ENCODE measurements around the gene WSCD2.

The WSCD2 gene

GRCh38 chr12:108254517-108255251 lies 125.6 kb downstream of the WSCD2 start:
- TF ChIP-seq, protein P1, sequence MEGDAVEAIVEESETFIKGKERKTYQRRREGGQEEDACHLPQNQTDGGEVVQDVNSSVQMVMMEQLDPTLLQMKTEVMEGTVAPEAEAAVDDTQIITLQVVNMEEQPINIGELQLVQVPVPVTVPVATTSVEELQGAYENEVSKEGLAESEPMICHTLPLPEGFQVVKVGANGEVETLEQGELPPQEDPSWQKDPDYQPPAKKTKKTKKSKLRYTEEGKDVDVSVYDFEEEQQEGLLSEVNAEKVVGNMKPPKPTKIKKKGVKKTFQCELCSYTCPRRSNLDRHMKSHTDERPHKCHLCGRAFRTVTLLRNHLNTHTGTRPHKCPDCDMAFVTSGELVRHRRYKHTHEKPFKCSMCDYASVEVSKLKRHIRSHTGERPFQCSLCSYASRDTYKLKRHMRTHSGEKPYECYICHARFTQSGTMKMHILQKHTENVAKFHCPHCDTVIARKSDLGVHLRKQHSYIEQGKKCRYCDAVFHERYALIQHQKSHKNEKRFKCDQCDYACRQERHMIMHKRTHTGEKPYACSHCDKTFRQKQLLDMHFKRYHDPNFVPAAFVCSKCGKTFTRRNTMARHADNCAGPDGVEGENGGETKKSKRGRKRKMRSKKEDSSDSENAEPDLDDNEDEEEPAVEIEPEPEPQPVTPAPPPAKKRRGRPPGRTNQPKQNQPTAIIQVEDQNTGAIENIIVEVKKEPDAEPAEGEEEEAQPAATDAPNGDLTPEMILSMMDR (IDR thresholded peaks at IDR 0.05; ENCODE audit: unreplicated experiment in 3 of 3), result no peak
- peaks cover 8% of the 10 kb centered on the region for H3K9me3 Mint-ChIP-seq
- H3K4me3 Mint-ChIP-seq, result no peak overlapping the region
- no peaks in the 10 kb centered on the region for H3K36me3 Mint-ChIP-seq (ENCODE audit: low read depth)
- no peak overlapping the region for H3K27ac Mint-ChIP-seq
- H3K27me3 Mint-ChIP-seq (ENCODE audit: low read depth), result peaks cover 34% of the 10 kb centered on the region
- H3K4me1 Mint-ChIP-seq, result no peaks in the 10 kb centered on the region

- Mint-ChIP-seq H3K4me1 (no peaks in the 10 kb centered on the region), H3K27me3 (ENCODE audit: low read depth) (peaks cover 30% of the 10 kb centered on the region), H3K4me3 (no peak overlapping the region), H3K36me3 (ENCODE audit: low read depth) (no peaks in the 10 kb centered on the region), H3K27ac (no peak overlapping the region), H3K9me3 (peaks cover 12% of the 10 kb centered on the region)
- TF ChIP-seq, protein P1 (IDR thresholded peaks at IDR 0.05; ENCODE audit: unreplicated experiment in 3 of 3), result no peak
Observed at GRCh38 chr12:108255252-108255602, 126.1 kb downstream of the WSCD2 start.

DNA sequence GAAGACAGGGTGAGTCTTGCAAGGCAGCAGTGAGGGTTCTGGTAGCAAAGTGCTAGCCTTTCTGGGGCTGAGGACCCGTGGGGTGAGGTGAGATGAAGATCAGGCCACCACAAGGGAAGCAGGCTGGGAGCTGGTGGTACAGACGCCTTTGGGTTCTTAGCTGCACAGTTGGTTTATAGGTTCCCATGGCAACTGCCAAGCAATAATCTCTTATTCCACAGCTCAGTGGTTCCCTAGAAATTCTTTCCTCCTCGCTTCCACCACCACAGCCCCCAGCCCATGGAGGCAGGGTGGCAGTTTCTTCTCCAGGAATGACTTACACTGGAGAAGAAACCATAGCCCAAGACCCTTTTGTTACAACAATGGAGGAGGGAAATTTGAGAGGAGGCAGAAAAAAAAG lies 127.9 kb downstream of the WSCD2 start:
- peaks cover 27% of the 10 kb centered on the region for H3K9me3 Mint-ChIP-seq
- H3K27ac Mint-ChIP-seq, result no peak overlapping the region
- no peaks in the 10 kb centered on the region for H3K4me1 Mint-ChIP-seq
- TF ChIP-seq, protein P1 (IDR thresholded peaks at IDR 0.05; ENCODE audit: unreplicated experiment in 3 of 3), result no peak
- peaks cover 24% of the 10 kb centered on the region for H3K27me3 Mint-ChIP-seq (ENCODE audit: low read depth)
- H3K36me3 Mint-ChIP-seq (ENCODE audit: low read depth), result no peaks in the 10 kb centered on the region
- no peak overlapping the region for H3K4me3 Mint-ChIP-seq

DNA sequence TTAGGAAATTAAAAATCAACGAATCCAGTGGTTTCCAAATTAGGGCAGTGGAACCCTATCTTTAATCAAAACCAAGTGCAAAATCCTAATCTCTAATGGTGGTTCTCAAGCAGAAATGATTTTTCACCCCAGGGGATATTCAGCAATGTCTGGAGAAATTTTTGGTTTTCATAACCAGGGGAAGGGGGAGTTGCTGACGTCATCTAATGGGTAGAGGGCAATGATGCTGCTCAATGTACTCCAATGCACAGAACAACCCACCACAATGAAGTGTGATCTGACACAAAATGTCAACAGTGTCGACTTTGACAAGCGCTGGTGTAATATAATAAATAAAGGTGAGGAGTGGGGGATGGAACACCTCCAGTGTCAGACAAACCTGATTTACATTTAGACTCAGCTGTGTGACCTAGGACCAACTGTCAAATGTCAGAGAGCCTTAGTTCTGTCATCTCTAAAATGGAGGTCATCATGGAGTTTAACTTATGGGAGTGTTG lies 128.6 kb downstream of the WSCD2 start:
- Mint-ChIP-seq H3K36me3 (ENCODE audit: low read depth) (no peaks in the 10 kb centered on the region), H3K4me1 (no peaks in the 10 kb centered on the region), H3K9me3 (peaks cover 32% of the 10 kb centered on the region), H3K27ac (no peak overlapping the region), H3K27me3 (ENCODE audit: low read depth) (peaks cover 23% of the 10 kb centered on the region), H3K4me3 (no peak overlapping the region)
- TF ChIP-seq, protein P1 (IDR thresholded peaks at IDR 0.05; ENCODE audit: unreplicated experiment in 3 of 3), result no peak

DNA sequence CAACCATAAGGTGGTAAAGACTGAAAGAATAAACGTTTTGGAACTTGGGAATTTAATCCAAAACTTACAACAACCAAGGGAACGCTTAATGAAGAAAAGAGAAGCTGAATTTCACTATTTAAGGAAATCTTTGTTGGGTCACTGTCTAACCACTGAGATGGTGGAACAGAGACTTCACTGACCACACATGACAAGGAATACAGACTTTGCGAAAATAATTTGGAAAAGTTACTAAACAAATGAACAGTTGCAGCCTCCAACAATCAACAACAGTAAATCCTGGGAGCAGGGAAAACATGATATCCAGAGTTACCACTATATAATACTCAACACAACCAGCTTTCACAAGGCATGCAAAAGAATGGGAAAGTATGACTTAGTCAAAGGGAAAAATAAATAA lies 131.0 kb downstream of the WSCD2 start:
- TF ChIP-seq, protein P1 (IDR thresholded peaks at IDR 0.05; ENCODE audit: unreplicated experiment in 3 of 3), result no peak
- H3K4me3 Mint-ChIP-seq, result no peak overlapping the region
- no peak overlapping the region for H3K27ac Mint-ChIP-seq
- peaks cover 35% of the 10 kb centered on the region for H3K9me3 Mint-ChIP-seq
- H3K36me3 Mint-ChIP-seq (ENCODE audit: low read depth), result no peaks in the 10 kb centered on the region
- H3K27me3 Mint-ChIP-seq (ENCODE audit: low read depth), result peaks cover 22% of the 10 kb centered on the region
- H3K4me1 Mint-ChIP-seq, result no peaks in the 10 kb centered on the region

DNA sequence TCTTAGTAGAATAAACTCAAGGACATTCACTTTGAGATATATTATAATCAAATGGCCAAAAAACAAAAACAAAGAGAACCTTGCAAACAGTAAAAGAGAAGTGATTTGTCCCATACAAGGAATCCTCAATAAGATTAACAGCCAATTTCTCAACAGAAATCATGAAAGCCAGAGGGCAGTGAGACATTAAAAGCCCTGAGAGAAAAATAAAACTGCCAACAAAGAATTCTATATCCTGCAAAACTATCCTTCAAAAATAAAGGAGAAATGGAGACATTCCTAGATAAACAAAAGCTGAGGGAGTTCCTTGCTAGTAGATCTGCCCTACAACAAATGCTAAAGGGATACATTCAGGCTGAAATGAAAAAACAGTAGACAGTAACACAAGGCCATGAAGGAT lies 131.9 kb downstream of the WSCD2 start:
- Mint-ChIP-seq H3K9me3 (peaks cover 35% of the 10 kb centered on the region), H3K36me3 (ENCODE audit: low read depth) (no peaks in the 10 kb centered on the region), H3K4me3 (no peak overlapping the region), H3K27me3 (ENCODE audit: low read depth) (peaks cover 19% of the 10 kb centered on the region), H3K4me1 (no peaks in the 10 kb centered on the region), H3K27ac (no peak overlapping the region)
- TF ChIP-seq, protein P1 (IDR thresholded peaks at IDR 0.05; ENCODE audit: unreplicated experiment in 3 of 3), result no peak
